Measurements from ENCODE around the gene OPCML.

The OPCML gene

GRCh38 chr11:133038850-133039249, 493.5 kb downstream of the OPCML start:
- DNase-seq (ENCODE audit: low spot score): no peak
- CTCF ChIA-PET: no interaction called here
- TF ChIP-seq CTCF (conservative IDR thresholded peaks at IDR 0.05; ENCODE audit: low read depth): no peak
- POLR2A ChIA-PET (ENCODE audit: low non-redundant PET): no interaction called here
- peak overlapping the region; percentile 50 for H3K27ac ChIP-seq

GRCh38 chr11:133034929-133035328, 497.4 kb downstream of the OPCML start:
- DNase-seq (ENCODE audit: low spot score): no peak
- no peak for TF ChIP-seq CTCF (conservative IDR thresholded peaks at IDR 0.05; ENCODE audit: low read depth)
- ChIA-PET POLR2A (ENCODE audit: low non-redundant PET) (no interaction called here), CTCF (no interaction called here)
- H3K27ac ChIP-seq: no peak overlapping the region

GRCh38 chr11:133029107-133029506, 503.2 kb downstream of the OPCML start:
- H3K27ac ChIP-seq: no peak overlapping the region

GRCh38 chr11:133026952-133027351, 505.3 kb downstream of the OPCML start:
- ChIA-PET CTCF (no interaction called here), POLR2A (ENCODE audit: low non-redundant PET) (no interaction called here)
- DNase-seq (ENCODE audit: low spot score): no peak
- H3K27ac ChIP-seq: no peak overlapping the region
- no peak for TF ChIP-seq CTCF (conservative IDR thresholded peaks at IDR 0.05; ENCODE audit: low read depth)

More at GRCh38 chr11:133029107-133029506, 503.2 kb downstream of the OPCML start:
- no peak for TF ChIP-seq CTCF (conservative IDR thresholded peaks at IDR 0.05; ENCODE audit: low read depth)
- no peak for DNase-seq (ENCODE audit: low spot score)
- ChIA-PET CTCF (no interaction called here), POLR2A (ENCODE audit: low non-redundant PET) (no interaction called here)

GRCh38 chr11:133024301-133024700, 508.0 kb downstream of the OPCML start:
- H3K27ac ChIP-seq: no peak overlapping the region
- no peak for DNase-seq (ENCODE audit: low spot score)
- TF ChIP-seq CTCF (conservative IDR thresholded peaks at IDR 0.05; ENCODE audit: low read depth): no peak
- ChIA-PET CTCF (interaction anchor here (0.7 kb wide), 1 partner anchor 596 kb away, joined by 3 read pairs; no protein-coding TSS in a partner anchor), POLR2A (ENCODE audit: low non-redundant PET) (no interaction called here)

- DNase-seq (ENCODE audit: low spot score): no peak
- CTCF ChIA-PET: no interaction called here
- no peak overlapping the region for H3K27ac ChIP-seq
- TF ChIP-seq CTCF (conservative IDR thresholded peaks at IDR 0.05; ENCODE audit: low read depth): no peak
- POLR2A ChIA-PET (ENCODE audit: low non-redundant PET): no interaction called here
These were observed 509.1 kb downstream of the OPCML start for GRCh38 chr11:133023232-133023631.

GRCh38 chr11:133021553-133021952, 510.7 kb downstream of the OPCML start:
- ChIA-PET CTCF (no interaction called here), POLR2A (ENCODE audit: low non-redundant PET) (no interaction called here)
- TF ChIP-seq CTCF (conservative IDR thresholded peaks at IDR 0.05; ENCODE audit: low read depth): no peak
- DNase-seq (ENCODE audit: low spot score): no peak
- H3K27ac ChIP-seq: no peak overlapping the region
